Liver (tissue), 9 donors: ENCODE data around the gene RBL2. TPM values are rescaled to one million over a fixed set of nuclear protein-coding genes. Genes with fewer than 3 reads are reported as not detected.

Source experiments
- DNase-seq: peaks from one replicate; pipeline ENCODE4 v3.0.0-alpha.2; 2017; ENCODE audit warnings: low spot score
- H3K27ac ChIP-seq, 2 donors: one replicate each; pipeline ENCODE4 v1.7.0; 2013; ENCODE audit warnings: inconsistent platforms in 2 of 2, low read length in 2 of 2, control low read depth in 1 of 2, low read depth in 1 of 2, mild to moderate bottlenecking in 1 of 2
- H3K27me3 ChIP-seq, 4 donors: one replicate each; pipeline versions ENCODE4 v1.6.1 to v1.7.0; 2013; ENCODE audit warnings: low read length in 3 of 4, inconsistent platforms in 1 of 4, mild to moderate bottlenecking in 1 of 4, moderate library complexity in 1 of 4; ENCODE audit not compliant: control insufficient read depth in 4 of 4, insufficient read depth in 4 of 4
- H3K36me3 ChIP-seq, 4 donors: one replicate each; pipeline versions ENCODE4 v1.6.1 to v1.7.0; 2013; ENCODE audit warnings: low read length in 3 of 4, mild to moderate bottlenecking in 3 of 4, low read depth in 1 of 4, moderate library complexity in 1 of 4; ENCODE audit not compliant: control insufficient read depth in 4 of 4, insufficient read depth in 3 of 4
- H3K4me1 ChIP-seq, 4 donors: one replicate each; pipeline versions ENCODE4 v1.6.1 to v1.7.0; 2013; ENCODE audit warnings: low read length in 3 of 4, mild to moderate bottlenecking in 3 of 4, moderate library complexity in 1 of 4; ENCODE audit not compliant: control insufficient read depth in 4 of 4, insufficient read depth in 4 of 4
- H3K4me3 ChIP-seq, 3 donors: one replicate each; pipeline versions ENCODE4 v1.6.1 to v1.7.0; 2013; ENCODE audit warnings: low read length in 3 of 3, control low read depth in 1 of 3, low read depth in 1 of 3, mild to moderate bottlenecking in 1 of 3
- H3K9ac ChIP-seq, 2 donors: one replicate each; pipeline ENCODE4 v1.7.0; 2013; ENCODE audit warnings: low read length in 2 of 2, mild to moderate bottlenecking in 2 of 2, moderate library complexity in 2 of 2, control low read depth in 1 of 2, low read depth in 1 of 2
- H3K9me3 ChIP-seq, 4 donors: one replicate each; pipeline versions ENCODE4 v1.6.1 to v1.7.0; 2013; ENCODE audit warnings: low read length in 3 of 4; ENCODE audit not compliant: control insufficient read depth in 4 of 4
- FOXA1 ChIP-seq: IDR thresholded peaks from 2 replicates; pipeline ENCODE4 v1.6.1; 2016; ENCODE audit warnings: antibody characterized with exemption
- FOXA2 ChIP-seq: IDR thresholded peaks from 2 replicates; pipeline ENCODE4 v1.6.1; 2016; ENCODE audit warnings: antibody characterized with exemption
- GABPA ChIP-seq, 2 donors: IDR thresholded peaks in 1 of 2; conservative IDR thresholded peaks in 1 of 2; 2 replicates each; pipeline ENCODE4 v1.6.1; 2016; ENCODE audit warnings: antibody characterized with exemption in 2 of 2, mild to moderate bottlenecking in 1 of 2, moderate library complexity in 1 of 2
- HNF4A ChIP-seq, 2 donors: conservative IDR thresholded peaks; 2 replicates each; pipeline ENCODE4 v1.6.1; 2016; ENCODE audit warnings: antibody characterized with exemption in 2 of 2, mild to moderate bottlenecking in 2 of 2
- HNF4G ChIP-seq: IDR thresholded peaks from 2 replicates; pipeline ENCODE4 v1.6.1; 2016; ENCODE audit warnings: antibody characterized with exemption
- JUND ChIP-seq, 2 donors: IDR thresholded peaks; 2 replicates each; pipeline ENCODE4 v1.6.1; 2016; ENCODE audit warnings: antibody characterized with exemption in 2 of 2
- NR2F2 ChIP-seq: IDR thresholded peaks from 2 replicates; pipeline ENCODE4 v1.6.1; 2016; ENCODE audit warnings: antibody characterized with exemption
- RAD21 ChIP-seq, 2 donors: IDR thresholded peaks; 2 replicates each; pipeline ENCODE4 v1.6.1; 2016; ENCODE audit warnings: antibody characterized with exemption in 2 of 2, mild to moderate bottlenecking in 2 of 2
- RXRA ChIP-seq, 2 donors: IDR thresholded peaks; 2 replicates each; pipeline ENCODE4 v1.6.1; 2017 to 2018; ENCODE audit warnings: antibody characterized with exemption in 2 of 2, mild to moderate bottlenecking in 1 of 2
- SP1 ChIP-seq: IDR thresholded peaks from 2 replicates; pipeline ENCODE4 v1.6.1; 2018; ENCODE audit warnings: antibody characterized with exemption, mild to moderate bottlenecking
- TAF1 ChIP-seq: conservative IDR thresholded peaks from 2 replicates; pipeline ENCODE4 v1.6.1; 2016; ENCODE audit warnings: antibody characterized with exemption, mild to moderate bottlenecking
- YY1 ChIP-seq: IDR thresholded peaks from 2 replicates; pipeline ENCODE4 v1.6.1; 2016; ENCODE audit warnings: antibody characterized with exemption, mild to moderate bottlenecking
- WGBS: extraction: QIAGEN DNeasy Blood & Tissue Kit; methylation state at CpG from one replicate; pipeline ENCODE4 v1.1.7; 2013; 5-methylcytosine and 5-hydroxymethylcytosine counted together
- polyA plus RNA-seq, 2 donors: library from polyadenylated mRNA; stranded (reverse) in 1 of 2; unstranded in 1 of 2; fragments of 200-250 nt in 1 of 2; fragments of >200 nt in 1 of 2; fragmentation: Nextera tagmentation in 1 of 2; extraction: Ambion mirVana in 1 of 2; gene quantifications; one replicate each; pipeline versions ENCODE4 v1.2.1 to v1.2.3, GENCODE V29; 2013 to 2015
- total RNA-seq, 2 donors: library from RNA; depleted of rRNA; stranded (reverse); fragments of >200 nt; gene quantifications; one replicate each; pipeline ENCODE4 v1.2.3, GENCODE V29; 2014
- TF ChIP-seq, protein P1 (sequence below): IDR thresholded peaks from 2 replicates; pipeline ENCODE4 v1.6.1; 2016; ENCODE audit warnings: antibody characterized with exemption, mild to moderate bottlenecking
- TF ChIP-seq, protein P2 (sequence below): IDR thresholded peaks from 2 replicates; pipeline ENCODE4 v1.6.1; 2016; ENCODE audit warnings: antibody characterized with exemption
- TF ChIP-seq, protein P3 (sequence below): IDR thresholded peaks from 2 replicates; pipeline ENCODE4 v1.6.1; 2016; ENCODE audit warnings: antibody characterized with exemption
- donor health status: healthy.
- donor health status: healthy.
- donor health status: healthy.
- donor health status: healthy.
- donor health status: healthy.

Gene RBL2
- total and polyA plus RNA-seq, 4 donors: 19.2 to 64.3 (median 28.4) TPM

DNA sequence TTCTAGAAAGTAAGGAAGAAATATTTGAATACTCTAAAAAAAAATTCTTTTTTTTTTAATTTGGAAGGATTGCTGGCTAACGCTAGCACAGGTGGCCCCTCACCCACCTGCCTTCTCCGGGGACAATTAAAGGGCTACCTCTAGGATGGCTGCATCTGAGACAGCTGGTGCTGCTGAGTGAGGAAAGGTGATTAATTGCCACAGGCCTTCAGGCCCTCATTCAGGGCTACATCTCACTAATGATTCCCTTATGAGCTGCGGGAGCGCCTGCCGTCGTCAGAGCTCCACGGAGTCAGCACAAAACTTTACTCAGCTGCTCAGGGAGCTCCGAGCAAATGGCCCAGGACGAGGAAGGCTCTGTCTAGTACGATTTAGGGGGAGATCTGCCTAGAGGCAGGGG lies 95.8 kb downstream of the RBL2 start:
- DNase-seq: no peak
- WGBS: 77% methylated on average over 10 of the region's 10 CpGs
- Histone ChIP-seq H3K9ac (no peak overlapping the region), H3K4me3 (no peak overlapping the region), H3K9me3 (peaks cover 0 to 2% (median 0%) of the 10 kb centered on the region in 4 donors), H3K27ac (no peak overlapping the region), H3K4me1 (no peaks in the 10 kb centered on the region), H3K27me3 (no peaks in the 10 kb centered on the region), H3K36me3 (no peaks in the 10 kb centered on the region)
- no peak for TF ChIP-seq HNF4A (conservative IDR thresholded peaks at IDR 0.05)

DNA sequence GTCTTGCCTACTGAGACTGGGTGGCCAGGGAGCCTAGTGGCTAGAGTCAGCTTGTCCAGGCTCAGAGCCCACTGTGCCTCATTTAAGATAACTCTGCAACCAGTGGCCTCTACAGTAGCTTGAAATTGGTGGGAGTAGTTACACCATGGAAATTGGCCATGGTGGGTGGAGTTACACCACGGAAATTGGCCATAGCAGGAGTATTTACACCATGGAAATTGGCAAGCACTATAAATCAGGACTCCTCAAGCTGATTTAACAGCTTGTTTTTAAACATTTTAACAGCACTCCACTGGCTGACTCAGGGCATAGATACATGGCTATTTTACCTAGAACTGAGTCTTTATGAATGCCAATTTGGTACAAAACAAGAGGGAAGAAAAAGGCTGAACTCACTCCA lies 96.5 kb downstream of the RBL2 start:
- WGBS: 81% methylated on average over 1 of the region's 1 CpG
- H3K9ac ChIP-seq: no peak overlapping the region
- no peak for DNase-seq
- no peaks in the 10 kb centered on the region for H3K36me3 ChIP-seq
- no peaks in the 10 kb centered on the region for H3K27me3 ChIP-seq
- no peak overlapping the region for H3K4me3 ChIP-seq
- H3K4me1 ChIP-seq: no peaks in the 10 kb centered on the region
- TF ChIP-seq RXRA (IDR thresholded peaks at IDR 0.05) (no peak), HNF4G (no peak), JUND (IDR thresholded peaks at IDR 0.05) (no peak), YY1 (no peak), NR2F2 (no peak), TAF1 (no peak), GABPA (IDR thresholded peaks at IDR 0.05 in 1 of 2, conservative IDR thresholded peaks at IDR 0.05 in 1 of 2) (no peak), FOXA1 (no peak), HNF4A (conservative IDR thresholded peaks at IDR 0.05) (no peak), FOXA2 (no peak), RAD21 (IDR thresholded peaks at IDR 0.05) (no peak)
- TF ChIP-seq, protein P1, sequence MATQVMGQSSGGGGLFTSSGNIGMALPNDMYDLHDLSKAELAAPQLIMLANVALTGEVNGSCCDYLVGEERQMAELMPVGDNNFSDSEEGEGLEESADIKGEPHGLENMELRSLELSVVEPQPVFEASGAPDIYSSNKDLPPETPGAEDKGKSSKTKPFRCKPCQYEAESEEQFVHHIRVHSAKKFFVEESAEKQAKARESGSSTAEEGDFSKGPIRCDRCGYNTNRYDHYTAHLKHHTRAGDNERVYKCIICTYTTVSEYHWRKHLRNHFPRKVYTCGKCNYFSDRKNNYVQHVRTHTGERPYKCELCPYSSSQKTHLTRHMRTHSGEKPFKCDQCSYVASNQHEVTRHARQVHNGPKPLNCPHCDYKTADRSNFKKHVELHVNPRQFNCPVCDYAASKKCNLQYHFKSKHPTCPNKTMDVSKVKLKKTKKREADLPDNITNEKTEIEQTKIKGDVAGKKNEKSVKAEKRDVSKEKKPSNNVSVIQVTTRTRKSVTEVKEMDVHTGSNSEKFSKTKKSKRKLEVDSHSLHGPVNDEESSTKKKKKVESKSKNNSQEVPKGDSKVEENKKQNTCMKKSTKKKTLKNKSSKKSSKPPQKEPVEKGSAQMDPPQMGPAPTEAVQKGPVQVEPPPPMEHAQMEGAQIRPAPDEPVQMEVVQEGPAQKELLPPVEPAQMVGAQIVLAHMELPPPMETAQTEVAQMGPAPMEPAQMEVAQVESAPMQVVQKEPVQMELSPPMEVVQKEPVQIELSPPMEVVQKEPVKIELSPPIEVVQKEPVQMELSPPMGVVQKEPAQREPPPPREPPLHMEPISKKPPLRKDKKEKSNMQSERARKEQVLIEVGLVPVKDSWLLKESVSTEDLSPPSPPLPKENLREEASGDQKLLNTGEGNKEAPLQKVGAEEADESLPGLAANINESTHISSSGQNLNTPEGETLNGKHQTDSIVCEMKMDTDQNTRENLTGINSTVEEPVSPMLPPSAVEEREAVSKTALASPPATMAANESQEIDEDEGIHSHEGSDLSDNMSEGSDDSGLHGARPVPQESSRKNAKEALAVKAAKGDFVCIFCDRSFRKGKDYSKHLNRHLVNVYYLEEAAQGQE: no peak
- TF ChIP-seq, protein P2, sequence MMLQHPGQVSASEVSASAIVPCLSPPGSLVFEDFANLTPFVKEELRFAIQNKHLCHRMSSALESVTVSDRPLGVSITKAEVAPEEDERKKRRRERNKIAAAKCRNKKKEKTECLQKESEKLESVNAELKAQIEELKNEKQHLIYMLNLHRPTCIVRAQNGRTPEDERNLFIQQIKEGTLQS: no peak
- TF ChIP-seq, protein P3, sequence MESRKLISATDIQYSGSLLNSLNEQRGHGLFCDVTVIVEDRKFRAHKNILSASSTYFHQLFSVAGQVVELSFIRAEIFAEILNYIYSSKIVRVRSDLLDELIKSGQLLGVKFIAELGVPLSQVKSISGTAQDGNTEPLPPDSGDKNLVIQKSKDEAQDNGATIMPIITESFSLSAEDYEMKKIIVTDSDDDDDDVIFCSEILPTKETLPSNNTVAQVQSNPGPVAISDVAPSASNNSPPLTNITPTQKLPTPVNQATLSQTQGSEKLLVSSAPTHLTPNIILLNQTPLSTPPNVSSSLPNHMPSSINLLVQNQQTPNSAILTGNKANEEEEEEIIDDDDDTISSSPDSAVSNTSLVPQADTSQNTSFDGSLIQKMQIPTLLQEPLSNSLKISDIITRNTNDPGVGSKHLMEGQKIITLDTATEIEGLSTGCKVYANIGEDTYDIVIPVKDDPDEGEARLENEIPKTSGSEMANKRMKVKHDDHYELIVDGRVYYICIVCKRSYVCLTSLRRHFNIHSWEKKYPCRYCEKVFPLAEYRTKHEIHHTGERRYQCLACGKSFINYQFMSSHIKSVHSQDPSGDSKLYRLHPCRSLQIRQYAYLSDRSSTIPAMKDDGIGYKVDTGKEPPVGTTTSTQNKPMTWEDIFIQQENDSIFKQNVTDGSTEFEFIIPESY: no peak
- no peak overlapping the region for H3K27ac ChIP-seq
- peaks cover 0 to 2% (median 0%) of the 10 kb centered on the region in 4 donors for H3K9me3 ChIP-seq

DNA sequence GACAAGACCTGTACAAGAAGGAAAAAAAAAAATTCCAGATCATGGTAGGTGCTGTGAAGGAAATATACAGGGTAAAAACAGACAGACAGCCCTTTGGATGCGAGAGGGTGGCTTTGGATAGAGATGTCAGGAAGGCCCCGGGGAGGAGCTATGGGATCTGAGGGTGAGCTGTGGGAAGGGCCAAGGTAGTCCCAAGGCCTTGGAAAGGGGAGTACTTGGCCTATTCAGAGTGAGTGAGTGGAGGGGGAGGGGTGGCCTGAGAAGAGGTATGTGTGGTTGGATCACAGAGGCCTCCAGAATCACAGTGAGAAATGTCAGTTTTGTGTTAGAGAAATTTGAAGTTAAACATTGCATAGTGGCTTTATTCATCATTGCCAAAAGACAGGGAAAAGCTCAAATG lies 99.9 kb downstream of the RBL2 start:
- no peak for DNase-seq
- Histone ChIP-seq H3K36me3 (no peaks in the 10 kb centered on the region), H3K9ac (no peak overlapping the region), H3K4me3 (no peak overlapping the region), H3K27me3 (no peaks in the 10 kb centered on the region), H3K9me3 (peaks cover 0 to 2% (median 0%) of the 10 kb centered on the region in 4 donors), H3K4me1 (no peaks in the 10 kb centered on the region), H3K27ac (no peak overlapping the region)
- 97% methylated on average over 2 of the region's 2 CpGs for WGBS
- TF ChIP-seq, protein P3: no peak
- TF ChIP-seq YY1: no peak
- no peak for TF ChIP-seq RXRA (IDR thresholded peaks at IDR 0.05)
- TF ChIP-seq SP1: no peak
